Measurements from ENCODE around the gene DENND4C.
"Not testable (repeated sequence)": the region's sequence is repeated elsewhere in the genome, so short reads cannot be mapped to it uniquely, and the experiment has no call there.

DENND4C gene

GRCh38 chr9:19230355-19231125, at the start of gene DENND4C:
Gene DENND4C, plus strand, starts transcription at chr9:19230693. Its CDS starts 45,482 bp downstream, at chr9:19276175.
- FAIRE-seq: no peak

- no peak for FAIRE-seq
Measured at GRCh38 chr9:19180991-19181390, 49.5 kb upstream of the DENND4C start.

- no peak for FAIRE-seq
Measured at GRCh38 chr9:19181561-19181960, 48.9 kb upstream of the DENND4C start.

GRCh38 chr9:19184144-19184917, 46.2 kb upstream of the DENND4C start:
- FAIRE-seq: no peak

GRCh38 chr9:19185191-19185590, 45.3 kb upstream of the DENND4C start:
- FAIRE-seq: no peak

- no peak for FAIRE-seq
Measured at GRCh38 chr9:19186232-19186631, 44.3 kb upstream of the DENND4C start.

- FAIRE-seq: no peak
Measured at GRCh38 chr9:19188771-19189170, 41.7 kb upstream of the DENND4C start.

- FAIRE-seq: no peak
Measured at GRCh38 chr9:19192202-19193028, 38.1 kb upstream of the DENND4C start.

GRCh38 chr9:19193029-19193324, 37.5 kb upstream of the DENND4C start:
- no peak for FAIRE-seq

GRCh38 chr9:19193358-19193973, 37.0 kb upstream of the DENND4C start:
- not testable (repeated sequence) for FAIRE-seq

- no peak for FAIRE-seq
Measured at GRCh38 chr9:19198406-19198805, 32.1 kb upstream of the DENND4C start.

- no peak for FAIRE-seq
Measured at GRCh38 chr9:19199012-19199411, 31.5 kb upstream of the DENND4C start.

GRCh38 chr9:19200229-19200628, 30.3 kb upstream of the DENND4C start:
- no peak for FAIRE-seq

GRCh38 chr9:19201899-19202891, 28.3 kb upstream of the DENND4C start:
- FAIRE-seq: no peak

GRCh38 chr9:19203058-19203457, 27.4 kb upstream of the DENND4C start:
- no peak for FAIRE-seq

GRCh38 chr9:19208653-19209052, 21.8 kb upstream of the DENND4C start:
- no peak for FAIRE-seq

- FAIRE-seq: no peak
Measured at GRCh38 chr9:19209188-19209587, 21.3 kb upstream of the DENND4C start.

GRCh38 chr9:19213823-19214222, 16.7 kb upstream of the DENND4C start:
- no peak for FAIRE-seq

- no peak for FAIRE-seq
Measured at GRCh38 chr9:19216466-19216865, 14.0 kb upstream of the DENND4C start.

- no peak for FAIRE-seq
Measured at GRCh38 chr9:19221326-19221725, 9.2 kb upstream of the DENND4C start.

- no peak for FAIRE-seq
Measured at GRCh38 chr9:19223724-19224123, 6.8 kb upstream of the DENND4C start.

- FAIRE-seq: no peak
Measured at GRCh38 chr9:19224563-19224962, 5.9 kb upstream of the DENND4C start.
